Testis (tissue), 2 donors: Measurements from ENCODE around the gene LHFPL3.

Experiments
- CTCF ChIP-seq, 3 experiments: fragments of 450-650 bp in 2 of 3; fragments of 200-600 bp in 1 of 3; sonication (generic) in 1 of 3; IDR thresholded peaks; one replicate each; pipeline ENCODE4 v1.5.1; 2016 to 2019; ENCODE audit warnings: antibody characterized with exemption in 3 of 3, mild to moderate bottlenecking in 2 of 3, moderate library complexity in 1 of 3
- POLR2A ChIP-seq: fragments of 450-650 bp; IDR thresholded peaks from one replicate; pipeline ENCODE4 v1.6.1; 2017; ENCODE audit warnings: antibody characterized with exemption, mild to moderate bottlenecking, moderate library complexity

GRCh38 chr7:104900525-104901239 is 572.3 kb downstream of the LHFPL3 start:
- TF ChIP-seq CTCF (IDR thresholded peaks at IDR 0.05) (no peak), POLR2A (no peak)
